Measurements from ENCODE around the gene LMX1A. TPM values are rescaled to one million over a fixed set of nuclear protein-coding genes. Genes with fewer than 3 reads are reported as not detected.

The LMX1A gene
- total RNA-seq, 1 donor from 2014 or later: not detected

DNA sequence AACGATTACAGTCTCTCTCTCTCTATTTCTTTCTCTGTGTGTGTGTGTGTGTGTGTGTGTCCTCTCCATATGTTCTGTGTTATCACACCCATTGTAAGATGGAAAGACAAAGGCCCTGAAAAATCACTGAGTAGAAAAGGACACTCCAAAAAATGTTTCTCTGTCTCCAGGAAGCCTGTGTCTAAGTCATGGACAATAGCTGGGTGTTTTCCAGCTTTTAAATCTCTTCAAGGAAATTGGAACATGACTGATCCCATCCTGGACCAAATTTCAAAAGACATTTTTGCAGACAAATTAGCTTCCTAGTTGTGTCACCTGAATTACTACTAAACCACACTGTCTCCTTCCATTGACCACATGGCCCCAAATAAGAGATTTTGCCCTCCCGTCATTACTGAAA lies 31.0 kb upstream of the LMX1A start:
- Mint-ChIP-seq H3K27ac (ENCODE audit: unreplicated experiment) (no peak overlapping the region), H3K27me3 (ENCODE audit: unreplicated experiment) (peaks cover 6% of the 10 kb centered on the region), H3K9me3 (ENCODE audit: unreplicated experiment) (peaks cover 2% of the 10 kb centered on the region), H3K4me1 (ENCODE audit: low read depth, unreplicated experiment) (no peaks in the 10 kb centered on the region), H3K4me3 (ENCODE audit: unreplicated experiment) (no peak overlapping the region), H3K36me3 (ENCODE audit: unreplicated experiment) (no peaks in the 10 kb centered on the region)
- TF ChIP-seq, protein P1, sequence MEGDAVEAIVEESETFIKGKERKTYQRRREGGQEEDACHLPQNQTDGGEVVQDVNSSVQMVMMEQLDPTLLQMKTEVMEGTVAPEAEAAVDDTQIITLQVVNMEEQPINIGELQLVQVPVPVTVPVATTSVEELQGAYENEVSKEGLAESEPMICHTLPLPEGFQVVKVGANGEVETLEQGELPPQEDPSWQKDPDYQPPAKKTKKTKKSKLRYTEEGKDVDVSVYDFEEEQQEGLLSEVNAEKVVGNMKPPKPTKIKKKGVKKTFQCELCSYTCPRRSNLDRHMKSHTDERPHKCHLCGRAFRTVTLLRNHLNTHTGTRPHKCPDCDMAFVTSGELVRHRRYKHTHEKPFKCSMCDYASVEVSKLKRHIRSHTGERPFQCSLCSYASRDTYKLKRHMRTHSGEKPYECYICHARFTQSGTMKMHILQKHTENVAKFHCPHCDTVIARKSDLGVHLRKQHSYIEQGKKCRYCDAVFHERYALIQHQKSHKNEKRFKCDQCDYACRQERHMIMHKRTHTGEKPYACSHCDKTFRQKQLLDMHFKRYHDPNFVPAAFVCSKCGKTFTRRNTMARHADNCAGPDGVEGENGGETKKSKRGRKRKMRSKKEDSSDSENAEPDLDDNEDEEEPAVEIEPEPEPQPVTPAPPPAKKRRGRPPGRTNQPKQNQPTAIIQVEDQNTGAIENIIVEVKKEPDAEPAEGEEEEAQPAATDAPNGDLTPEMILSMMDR (IDR thresholded peaks at IDR 0.05; ENCODE audit: partially characterized antibody, unreplicated experiment): no peak
- no peak for DNase-seq

DNA sequence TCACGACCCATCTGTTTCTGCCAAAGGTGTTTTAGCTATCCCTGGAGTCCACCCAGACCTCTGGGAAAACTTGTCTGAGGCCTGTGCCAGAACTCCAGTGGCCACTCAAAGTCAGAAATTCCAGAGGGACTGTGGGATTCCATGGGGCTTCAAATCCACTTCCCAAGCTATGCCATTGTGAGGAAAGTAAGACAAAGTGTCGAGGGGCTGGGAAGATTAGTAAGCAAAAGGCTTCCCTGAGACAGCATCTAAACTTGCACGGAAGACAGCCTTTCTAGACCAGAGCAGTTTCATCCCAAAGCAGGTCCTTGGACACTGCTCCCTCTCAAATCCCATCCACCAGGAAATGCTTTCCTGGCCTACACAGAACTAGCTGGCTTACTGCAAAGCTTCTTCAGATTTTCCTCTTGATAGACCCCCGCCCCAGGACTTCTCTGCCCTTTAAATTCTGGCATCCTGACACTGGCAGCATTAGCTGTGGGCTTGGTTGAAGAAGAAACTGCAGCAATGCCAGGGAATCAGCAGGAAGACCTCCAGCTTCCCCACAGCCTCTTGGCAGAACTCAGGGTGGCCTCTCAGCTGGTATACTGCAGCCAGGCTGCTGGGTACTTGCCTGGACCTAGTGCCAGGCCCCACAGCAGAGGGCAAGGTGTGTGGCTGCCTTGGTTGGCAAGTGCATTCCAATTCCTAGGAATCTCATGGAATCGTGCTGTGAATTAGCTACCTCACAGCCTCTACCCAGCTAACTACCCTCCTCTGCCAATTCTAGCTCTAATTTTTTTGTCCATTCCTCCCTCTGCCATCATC lies 27.3 kb upstream of the LMX1A start:
- H3K4me3 Mint-ChIP-seq (ENCODE audit: unreplicated experiment): no peak overlapping the region

DNA sequence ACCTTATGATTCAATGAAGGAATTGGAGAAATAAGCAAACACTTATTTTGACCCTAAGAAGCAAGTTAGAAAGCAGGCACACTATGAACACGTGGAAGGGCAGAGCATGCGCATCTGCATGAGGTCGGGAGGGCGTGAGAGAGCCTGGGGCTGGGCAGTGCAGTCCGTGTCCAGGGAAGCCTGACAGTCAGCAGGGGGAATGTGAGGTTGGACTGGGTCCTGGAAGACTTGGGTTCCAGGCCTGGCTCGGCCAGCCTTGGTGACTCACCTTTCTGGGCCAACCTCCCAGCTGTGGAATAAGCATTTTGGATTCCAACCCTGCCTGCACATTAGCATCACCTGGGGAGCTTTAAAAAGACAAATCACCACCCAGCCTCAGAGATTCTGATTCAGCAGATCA lies 26.6 kb upstream of the LMX1A start:
- H3K36me3 Mint-ChIP-seq (ENCODE audit: unreplicated experiment): no peaks in the 10 kb centered on the region
- peaks cover 4% of the 10 kb centered on the region for H3K27me3 Mint-ChIP-seq (ENCODE audit: unreplicated experiment)
- H3K4me1 Mint-ChIP-seq (ENCODE audit: low read depth, unreplicated experiment): no peaks in the 10 kb centered on the region
- TF ChIP-seq, protein P1 (IDR thresholded peaks at IDR 0.05; ENCODE audit: partially characterized antibody, unreplicated experiment): no peak
- H3K27ac Mint-ChIP-seq (ENCODE audit: unreplicated experiment): no peak overlapping the region
- no peak for DNase-seq
- H3K4me3 Mint-ChIP-seq (ENCODE audit: unreplicated experiment): no peak overlapping the region
- H3K9me3 Mint-ChIP-seq (ENCODE audit: unreplicated experiment): peaks cover 2% of the 10 kb centered on the region

More for the DNA sequence above, 27.3 kb upstream of the LMX1A start:
- no peak overlapping the region for H3K27ac Mint-ChIP-seq (ENCODE audit: unreplicated experiment)
- peaks cover 4% of the 10 kb centered on the region for H3K27me3 Mint-ChIP-seq (ENCODE audit: unreplicated experiment)
- DNase-seq: no peak
- peaks cover 2% of the 10 kb centered on the region for H3K9me3 Mint-ChIP-seq (ENCODE audit: unreplicated experiment)
- no peaks in the 10 kb centered on the region for H3K36me3 Mint-ChIP-seq (ENCODE audit: unreplicated experiment)
- no peaks in the 10 kb centered on the region for H3K4me1 Mint-ChIP-seq (ENCODE audit: low read depth, unreplicated experiment)
- TF ChIP-seq, protein P1 (IDR thresholded peaks at IDR 0.05; ENCODE audit: partially characterized antibody, unreplicated experiment): no peak

DNA sequence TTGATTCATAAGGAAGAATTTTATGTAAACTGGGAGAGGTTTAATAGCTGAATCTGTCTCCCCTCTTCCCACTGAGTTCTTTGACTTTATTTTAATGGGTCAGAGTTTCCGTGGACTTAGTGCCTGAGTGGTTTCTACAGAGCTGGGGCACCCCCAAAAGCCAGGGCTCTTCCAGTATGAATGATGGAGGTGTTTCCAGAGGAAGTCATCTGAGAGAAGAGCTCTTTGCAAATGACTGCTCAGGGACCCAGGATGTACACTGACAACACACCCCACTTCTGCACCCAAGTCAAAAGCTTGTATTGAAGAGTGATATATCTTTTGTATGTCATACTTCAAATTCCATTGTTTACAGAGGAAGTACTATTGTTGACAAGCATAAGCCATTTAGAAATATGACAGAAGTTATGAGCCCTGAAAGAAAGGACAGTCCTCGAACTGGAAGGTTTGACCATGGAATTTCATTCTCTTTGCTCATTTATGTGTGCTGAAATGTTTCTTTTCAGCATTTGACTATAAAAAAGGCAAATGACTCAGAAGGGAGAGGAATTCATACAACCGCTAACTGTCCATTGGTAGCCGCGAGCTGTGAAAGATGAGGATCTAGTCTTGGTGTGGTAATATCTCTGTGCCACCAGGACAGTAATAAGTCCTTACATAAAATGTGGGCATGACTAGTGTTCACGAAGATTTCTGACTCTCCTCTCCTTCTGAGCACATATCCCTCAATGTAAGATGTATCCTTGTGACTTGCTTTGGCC lies 25.4 kb upstream of the LMX1A start:
- no peak for DNase-seq
- Mint-ChIP-seq H3K4me3 (ENCODE audit: unreplicated experiment) (no peak overlapping the region), H3K36me3 (ENCODE audit: unreplicated experiment) (peaks cover 2% of the 10 kb centered on the region), H3K27me3 (ENCODE audit: unreplicated experiment) (peaks cover 4% of the 10 kb centered on the region), H3K9me3 (ENCODE audit: unreplicated experiment) (peaks cover 4% of the 10 kb centered on the region), H3K27ac (ENCODE audit: unreplicated experiment) (no peak overlapping the region), H3K4me1 (ENCODE audit: low read depth, unreplicated experiment) (no peaks in the 10 kb centered on the region)
- TF ChIP-seq, protein P1 (IDR thresholded peaks at IDR 0.05; ENCODE audit: partially characterized antibody, unreplicated experiment): no peak

Data from glutamatergic neuron (in vitro differentiated cells).